Frontal cortex (tissue), 4 donors: ENCODE results near the gene LPP. TPM values are rescaled to one million over a fixed set of nuclear protein-coding genes. Genes with fewer than 3 reads are reported as not detected.

ENCODE experiments used
- DNase-seq, 2 donors: peaks; one replicate each; pipeline ENCODE4 v3.0.0; 2012; ENCODE audit warnings: low spot score in 2 of 2
- FAIRE-seq: peaks from 2 replicates; lab custom pipeline; 2012; peaks lifted over from hg19 to GRCh38; lab: Jason Lieb, UNC
- total RNA-seq: library from RNA; depleted of rRNA; stranded (reverse); fragments of >200 nt; gene quantifications from one replicate; pipeline ENCODE4 v1.2.3, GENCODE V29; 2014
- donor health status: control.
- donor health status: control.
- donor health status: control.

The LPP gene
- total RNA-seq, 1 donor from 2014 or later: 6.5 TPM

DNA sequence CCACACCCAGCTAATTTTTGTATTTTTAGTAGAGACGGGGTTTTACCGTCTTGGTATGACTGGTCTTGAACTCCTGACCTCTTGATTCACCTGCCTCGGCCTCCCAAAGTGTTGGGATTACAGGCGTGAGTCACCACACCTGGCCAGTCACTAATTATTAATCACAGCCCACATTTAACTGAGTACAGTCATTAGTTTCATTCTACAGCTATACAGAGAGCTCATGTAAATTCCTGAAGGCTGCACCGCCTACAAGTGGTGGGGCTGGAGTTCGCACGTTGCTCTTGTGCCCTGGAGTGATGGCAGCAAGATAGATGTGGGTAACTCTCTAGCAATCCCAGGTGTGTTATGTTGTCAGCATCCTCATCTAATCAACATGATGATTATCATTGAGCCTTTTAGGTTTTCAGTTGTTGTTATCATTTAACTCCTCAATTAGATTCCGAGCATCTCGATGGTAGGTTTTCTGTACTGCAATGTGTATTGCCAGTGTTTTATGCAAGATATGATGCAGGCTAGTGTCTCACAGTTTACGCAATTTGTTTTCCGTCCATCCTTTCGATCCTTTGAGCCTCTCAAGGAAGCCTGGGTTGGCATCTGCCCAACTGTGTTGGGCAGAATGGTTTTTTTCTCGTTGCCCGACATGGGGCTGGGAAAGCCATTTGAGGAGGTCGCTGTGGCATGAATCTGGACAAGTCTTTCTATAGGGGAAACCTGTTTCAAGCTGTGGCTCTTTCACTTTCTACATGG lies 216.3 kb downstream of the LPP start:
- DNase-seq: no peak

DNA sequence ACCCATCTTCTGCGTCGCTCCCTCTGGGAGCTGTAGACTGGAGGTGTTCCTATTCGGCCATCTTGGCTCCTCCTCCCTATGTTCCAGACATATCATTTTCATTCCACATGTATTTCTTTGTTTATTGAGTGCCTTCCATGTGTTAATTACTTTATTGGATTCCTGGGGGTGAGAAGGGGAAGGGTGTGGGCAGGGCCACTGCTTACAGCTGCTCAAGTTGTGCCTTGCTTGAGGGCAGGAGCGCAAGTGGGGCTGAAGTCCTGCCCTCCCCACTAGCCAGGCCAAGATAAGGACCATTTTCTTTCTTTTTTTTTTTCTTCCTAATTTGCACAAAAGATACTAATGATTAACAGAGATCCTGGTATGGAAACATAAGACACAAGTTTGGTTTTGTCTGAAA lies 224.8 kb downstream of the LPP start:
- DNase-seq (no peak), FAIRE-seq (no peak)

More for the DNA sequence above, 216.3 kb downstream of the LPP start:
- no peak for FAIRE-seq

DNA sequence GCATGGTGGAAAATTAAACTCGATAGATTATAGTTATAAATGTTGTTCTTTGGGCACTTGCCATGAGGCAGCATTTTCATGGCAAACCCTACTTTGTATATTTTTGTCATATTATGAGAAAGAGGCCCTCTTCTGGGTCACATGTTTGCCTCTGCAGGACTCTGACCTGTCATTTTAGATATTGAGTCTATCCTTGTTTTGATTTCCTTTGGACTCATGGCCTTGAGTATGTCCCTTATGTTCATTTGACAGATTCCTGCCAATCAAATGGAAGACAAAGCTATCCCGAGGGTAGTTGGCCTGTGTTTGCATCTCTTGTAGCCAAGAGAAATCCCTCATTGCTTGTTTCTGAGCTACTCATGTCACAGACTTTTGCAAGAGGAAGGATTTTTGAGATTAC lies 226.3 kb downstream of the LPP start:
- no peak for FAIRE-seq
- DNase-seq: no peak

DNA sequence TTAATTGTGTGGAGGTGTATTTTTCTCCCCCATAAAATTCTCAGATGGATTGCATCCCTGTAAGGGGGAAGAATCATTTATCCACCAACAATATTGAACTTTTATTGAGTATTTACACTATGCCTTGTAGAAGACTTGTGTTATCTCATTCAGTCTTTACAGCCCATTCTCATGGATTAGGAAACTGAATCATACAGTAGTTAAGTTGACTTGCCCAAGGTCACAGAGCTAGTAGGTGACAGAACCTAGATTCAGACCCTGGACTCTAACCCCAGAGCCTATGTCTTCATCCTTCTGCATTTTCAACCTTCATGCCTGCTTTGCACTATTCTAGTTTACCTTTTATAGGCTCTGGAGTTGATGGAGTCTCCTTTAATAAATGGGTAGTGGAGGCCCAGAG lies 226.8 kb downstream of the LPP start:
- FAIRE-seq (no peak), DNase-seq (no peak)

DNA sequence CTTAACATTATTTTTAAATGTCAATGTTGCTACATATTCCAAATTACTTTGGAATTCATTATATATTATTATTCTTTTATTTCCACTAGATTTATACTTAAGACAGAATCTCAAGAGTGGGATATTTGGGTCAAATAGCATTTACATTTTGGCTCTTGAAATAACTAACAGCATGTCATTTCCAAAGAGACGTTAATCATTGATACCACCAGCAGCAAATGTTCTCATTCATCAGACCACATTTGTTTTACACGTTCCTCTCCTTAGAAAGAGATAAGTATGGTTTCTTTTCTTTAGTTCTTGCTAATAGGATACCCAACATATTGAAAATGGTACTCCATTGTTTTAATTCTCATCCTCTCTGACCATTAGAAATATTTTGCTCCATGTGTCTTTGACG lies 229.8 kb downstream of the LPP start:
- DNase-seq (no peak), FAIRE-seq (no peak)

DNA sequence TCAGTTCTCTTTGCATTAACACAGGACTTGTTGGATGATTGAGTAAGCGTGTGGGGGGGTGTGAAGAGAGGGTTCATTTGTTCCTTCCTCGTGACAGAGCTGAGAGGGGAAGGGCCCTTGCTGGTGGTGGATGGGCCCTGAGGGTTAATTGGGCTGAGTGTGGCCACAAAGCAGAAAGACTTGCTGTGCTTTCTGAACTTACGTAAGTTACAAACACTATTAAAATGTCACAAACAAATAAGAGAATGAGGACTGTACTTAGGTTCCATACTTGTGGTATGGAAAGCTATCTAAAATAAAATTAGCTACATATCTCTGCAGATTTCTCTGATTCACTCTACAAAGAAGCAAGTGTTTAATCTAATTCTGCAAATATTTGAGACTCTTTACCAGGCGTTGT lies 231.3 kb downstream of the LPP start:
- DNase-seq: no peak
- FAIRE-seq: no peak

DNA sequence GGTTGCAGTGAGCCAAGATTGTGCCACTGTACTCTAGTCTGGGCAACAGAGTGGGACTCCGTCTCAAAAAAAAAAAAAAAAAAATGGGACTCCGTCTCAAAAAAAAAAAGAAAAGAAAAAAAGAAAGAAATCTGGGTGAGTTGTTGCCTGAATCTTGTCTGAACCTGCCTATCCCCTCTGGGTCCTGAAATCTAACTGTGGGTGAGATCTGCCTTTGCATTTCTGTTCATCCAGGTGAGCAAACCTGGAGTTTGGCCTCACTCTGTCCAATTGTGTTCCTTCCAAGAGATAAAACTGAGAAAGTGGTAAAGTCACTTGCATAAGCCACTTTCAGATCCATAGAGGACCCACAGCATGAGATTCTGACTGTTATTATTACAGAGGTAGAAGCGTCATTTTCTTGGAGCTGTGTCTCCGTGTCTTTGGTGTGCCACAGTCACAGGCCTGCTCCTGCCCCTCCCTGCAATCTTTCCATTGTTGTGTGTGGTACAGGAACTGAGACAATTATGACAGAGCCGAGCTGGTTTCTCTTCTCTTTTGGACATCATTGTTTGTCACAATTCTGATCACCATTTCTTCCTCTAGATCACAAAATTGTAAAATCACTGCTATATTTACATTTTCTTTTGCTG lies 235.9 kb downstream of the LPP start:
- FAIRE-seq: no peak
- peak in 1 of 2 donors; percentile 10 for DNase-seq

DNA sequence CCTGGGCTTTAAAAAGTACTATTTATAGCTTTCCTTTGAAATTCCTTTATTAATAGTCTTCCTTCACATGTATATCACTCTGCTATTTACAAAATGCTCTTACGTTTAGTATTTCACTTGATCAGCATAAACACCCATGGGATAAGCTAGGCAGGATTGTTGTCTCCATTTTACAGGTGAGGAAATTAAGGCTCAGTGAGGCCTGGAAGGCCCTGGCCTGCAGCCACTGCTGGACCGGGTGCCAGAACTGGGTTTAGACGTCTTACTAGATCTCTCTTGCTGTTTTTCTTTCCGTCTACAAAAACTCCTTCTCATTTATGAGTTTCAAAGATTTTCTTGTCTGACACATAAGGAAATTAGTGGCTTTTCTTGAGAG lies 236.4 kb downstream of the LPP start:
- FAIRE-seq: no peak

DNA sequence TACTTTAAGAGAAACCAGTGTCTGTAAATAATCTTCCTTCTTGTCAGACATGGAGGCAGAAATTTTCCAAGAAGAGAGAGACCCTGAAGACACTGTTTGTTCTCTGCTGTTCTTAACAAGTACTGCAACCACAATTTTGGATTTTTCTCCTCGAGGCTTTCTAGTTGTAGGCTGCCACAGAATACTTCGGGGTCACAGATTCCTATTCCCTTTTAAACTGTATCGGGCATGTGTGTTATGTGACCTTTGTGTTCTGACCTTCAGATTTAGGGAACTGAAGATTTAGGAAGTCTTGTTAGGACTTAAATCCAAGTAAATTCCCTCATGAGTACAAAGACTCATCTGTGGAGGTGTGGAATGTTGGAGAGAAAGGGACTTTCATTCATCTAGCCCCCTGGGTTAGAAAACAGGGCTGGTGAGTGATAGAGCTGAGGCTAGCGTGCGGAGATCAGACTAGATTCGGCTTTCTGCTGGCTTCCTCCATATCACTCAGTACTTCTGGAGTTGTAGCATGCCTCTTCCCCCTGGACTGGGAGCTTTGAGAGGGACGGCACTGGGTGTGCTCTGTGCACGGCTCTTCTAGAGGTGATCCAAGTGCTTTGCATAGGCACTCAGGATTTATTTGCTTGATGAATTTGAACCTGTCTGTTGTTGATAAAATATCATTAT lies 237.0 kb downstream of the LPP start:
- FAIRE-seq (no peak), DNase-seq (no peak)

More for the DNA sequence above, 236.4 kb downstream of the LPP start:
- DNase-seq: no peak

DNA sequence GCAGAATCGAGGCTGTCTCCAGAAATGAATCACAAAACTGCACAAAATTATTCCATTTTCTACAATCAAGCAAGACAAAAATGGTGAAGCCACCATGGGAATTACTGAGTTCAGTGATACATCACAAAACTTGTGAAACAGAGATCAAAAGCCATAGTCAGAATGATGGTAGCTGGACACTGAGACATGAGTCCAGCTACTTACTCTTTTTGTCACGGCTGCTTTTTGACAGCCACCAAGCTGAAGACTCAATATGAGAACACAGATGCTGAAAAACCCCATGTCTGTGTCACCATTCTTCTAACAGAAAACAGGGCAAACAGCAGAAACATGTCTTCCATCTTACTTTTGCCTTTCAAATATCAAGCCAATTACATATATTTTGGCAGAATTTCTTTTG lies 237.6 kb downstream of the LPP start:
- no peak for DNase-seq
- no peak for FAIRE-seq

DNA sequence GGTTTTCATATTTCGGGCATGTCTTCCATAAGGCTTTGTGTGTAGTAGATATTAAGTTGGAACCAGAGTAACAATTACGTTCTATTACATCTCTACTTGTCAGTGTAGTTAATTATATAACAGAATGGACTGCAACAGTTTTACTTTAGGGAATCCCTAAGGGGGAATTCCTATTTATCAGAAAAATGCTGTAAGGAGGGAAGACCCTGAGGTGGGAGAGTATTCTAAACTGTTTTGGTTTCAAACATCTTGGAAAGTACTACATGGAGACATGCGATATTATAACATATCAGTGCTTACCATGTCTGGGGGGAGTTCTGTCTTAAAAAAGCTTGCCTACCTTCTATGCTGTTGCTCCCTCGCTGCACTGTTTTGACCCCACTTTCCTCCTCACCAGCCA lies 238.1 kb downstream of the LPP start:
- DNase-seq: no peak
- FAIRE-seq: no peak

DNA sequence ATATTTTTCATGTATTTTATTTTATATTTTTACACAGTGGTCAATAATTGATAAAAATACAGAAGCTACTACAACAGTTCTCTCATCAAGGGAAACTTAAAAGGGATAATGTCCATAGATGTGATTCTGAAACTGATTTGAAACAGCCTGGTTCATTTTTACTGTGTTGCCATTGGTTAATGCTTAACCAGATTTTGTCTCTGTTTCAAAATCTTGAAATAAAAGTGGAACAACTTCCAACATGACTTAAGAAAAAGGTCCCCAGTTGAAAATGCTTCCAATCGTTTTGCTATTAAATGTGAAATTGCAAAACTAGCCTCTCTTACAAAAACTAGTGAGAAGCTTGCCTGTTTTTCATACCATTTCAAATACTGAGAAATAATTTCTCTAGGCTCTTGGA lies 240.7 kb downstream of the LPP start:
- DNase-seq (no peak), FAIRE-seq (no peak)

DNA sequence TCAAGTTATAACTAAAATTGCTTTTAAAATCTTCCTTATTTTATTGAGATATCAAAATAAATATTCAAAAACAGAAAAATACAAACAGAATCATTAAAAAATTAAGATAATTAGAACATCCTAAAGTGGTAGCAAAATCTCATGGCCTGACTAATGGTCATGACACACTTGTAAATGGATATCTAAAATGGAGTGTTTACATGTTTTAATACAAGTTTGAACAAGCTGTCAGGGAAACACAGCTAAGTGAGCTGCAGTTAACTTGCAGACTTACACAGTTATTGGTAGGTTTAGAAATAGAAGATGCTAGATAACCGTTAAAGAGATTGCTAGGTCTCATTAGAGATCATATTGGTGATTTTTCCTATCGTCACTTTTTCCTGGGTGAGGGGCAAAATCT lies 242.3 kb downstream of the LPP start:
- FAIRE-seq: peak; percentile 21
- DNase-seq: no peak

DNA sequence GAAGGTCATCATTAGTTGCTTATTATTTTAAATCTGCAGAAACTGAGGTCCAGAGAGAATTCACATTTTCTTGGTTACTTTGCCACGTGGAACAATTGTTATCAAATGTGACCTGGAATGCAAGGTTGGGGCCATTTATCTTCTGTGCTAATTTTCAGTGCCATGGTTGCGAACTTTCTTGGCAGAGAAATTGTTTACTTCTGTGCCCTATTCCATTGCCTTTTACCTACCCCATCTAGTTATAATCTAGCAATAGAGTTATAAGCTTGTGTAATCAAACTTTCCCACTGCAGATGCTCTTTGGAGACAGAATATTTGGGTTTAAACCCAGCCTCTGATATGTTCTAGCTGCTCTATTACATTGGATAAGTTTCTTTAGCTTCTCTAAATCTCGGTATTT lies 242.9 kb downstream of the LPP start:
- DNase-seq (no peak), FAIRE-seq (no peak)

DNA sequence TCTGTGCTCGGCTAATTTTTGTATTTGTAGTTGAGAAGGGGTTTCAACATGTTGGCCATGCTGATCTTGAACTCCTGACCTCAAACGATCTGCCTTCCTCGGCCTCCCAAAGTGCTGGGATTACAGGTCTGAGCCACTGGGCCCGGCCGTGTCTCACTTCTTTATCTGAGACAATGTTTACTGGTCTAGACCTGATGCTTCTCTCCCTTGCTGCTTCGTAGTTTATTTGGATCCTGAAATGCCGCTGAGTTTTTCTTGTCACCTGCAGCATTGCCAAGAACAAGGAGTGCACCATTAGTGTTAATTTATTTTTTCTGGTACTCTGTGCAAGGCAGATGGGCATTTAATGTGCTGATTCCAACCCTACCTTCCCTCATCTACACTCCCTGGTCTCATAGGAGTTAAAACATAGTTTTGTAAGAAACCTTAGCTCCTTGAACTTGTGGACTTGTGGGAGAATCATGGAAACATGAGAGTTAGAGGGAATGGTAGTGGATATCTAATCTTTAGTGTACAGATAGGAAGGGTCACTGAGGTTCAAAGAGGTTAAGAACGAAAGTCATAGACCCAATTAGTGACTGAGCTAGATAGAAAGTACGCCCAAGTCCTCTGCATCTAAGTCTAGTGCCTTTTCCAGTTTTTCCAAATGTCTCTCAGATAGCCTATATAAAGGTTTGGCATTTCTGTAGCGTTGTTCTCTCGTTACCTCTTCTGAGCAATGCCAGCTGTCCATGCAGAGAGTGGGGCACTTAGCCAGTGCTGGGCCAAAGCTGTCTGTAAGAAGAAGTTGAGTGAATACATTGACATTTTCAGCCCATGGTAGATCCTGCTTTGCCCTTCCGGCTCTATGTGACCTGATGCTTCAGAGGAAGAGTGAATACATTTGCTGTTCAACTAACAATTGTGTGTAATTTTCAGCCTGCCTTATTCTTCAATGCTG lies 244.1 kb downstream of the LPP start:
- DNase-seq (no peak), FAIRE-seq (no peak)

DNA sequence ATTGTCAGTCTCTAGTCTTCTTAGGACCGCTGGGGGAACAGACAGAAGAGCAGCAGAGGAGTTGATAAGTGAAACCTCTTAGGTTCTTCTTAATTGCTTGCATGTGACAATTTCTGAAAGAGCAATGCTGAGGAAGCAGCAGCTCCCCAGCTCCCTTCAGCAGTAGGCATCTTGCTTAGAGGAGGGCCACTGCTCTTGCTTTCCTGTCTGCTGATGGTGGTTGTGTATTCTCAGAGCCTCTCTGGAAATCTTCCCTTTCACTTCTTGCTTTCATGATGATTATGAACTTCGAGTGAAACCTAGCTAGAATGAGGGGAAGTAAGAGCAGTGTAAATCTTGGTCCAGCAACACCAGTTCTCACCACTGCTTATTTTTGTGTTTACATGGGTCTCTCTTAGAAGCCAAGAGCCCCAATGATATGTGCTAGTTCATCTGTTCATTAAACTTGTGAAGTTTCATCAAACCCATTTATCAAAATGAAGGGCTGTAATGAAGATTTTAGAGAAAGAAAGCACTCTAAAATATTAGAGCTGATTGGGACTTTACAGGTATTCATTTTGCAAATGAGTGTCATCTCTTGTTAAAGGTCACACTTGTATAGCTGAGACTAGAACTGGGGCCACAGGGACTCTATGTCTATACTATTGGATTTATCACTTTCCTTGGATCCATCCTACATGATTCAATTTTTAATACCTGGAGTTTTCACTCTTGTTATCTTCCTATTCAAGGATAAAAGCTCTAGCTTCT lies 246.7 kb downstream of the LPP start:
- DNase-seq (no peak), FAIRE-seq (no peak)

DNA sequence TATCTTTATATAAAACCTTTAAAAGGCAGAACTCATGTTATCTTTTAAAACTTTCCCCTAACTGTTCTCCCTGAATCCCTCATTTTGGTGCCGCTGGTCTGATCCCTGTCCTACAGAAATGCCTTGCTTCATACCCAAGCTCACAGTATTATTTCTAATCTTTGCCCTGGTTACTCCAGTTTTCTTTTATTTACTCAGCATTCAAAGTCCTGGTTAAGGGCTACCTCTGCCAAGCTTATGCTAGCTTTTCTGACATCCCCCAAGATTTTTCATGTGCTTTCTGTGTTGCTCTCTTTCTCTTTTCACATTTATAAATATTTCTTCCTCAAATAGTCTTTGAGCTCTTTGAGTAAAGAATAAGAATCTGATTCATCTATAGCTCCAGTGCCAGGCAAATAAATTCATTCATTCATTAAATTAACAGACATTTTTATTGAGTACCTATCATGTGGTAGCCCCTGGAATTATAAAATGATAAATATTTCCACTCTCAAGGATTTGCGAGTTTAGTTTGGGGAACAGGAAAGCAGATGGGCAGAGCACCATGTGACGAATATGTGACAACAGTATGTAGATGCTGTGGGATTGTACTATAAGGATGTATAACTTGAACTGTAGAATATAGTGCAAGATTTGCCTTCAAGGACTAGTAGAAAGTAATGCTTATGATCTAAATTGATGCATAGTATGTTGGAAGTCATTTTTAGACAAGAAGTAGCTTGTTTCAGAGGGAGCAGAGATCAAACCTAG lies 247.5 kb downstream of the LPP start:
- DNase-seq (no peak), FAIRE-seq (no peak)

DNA sequence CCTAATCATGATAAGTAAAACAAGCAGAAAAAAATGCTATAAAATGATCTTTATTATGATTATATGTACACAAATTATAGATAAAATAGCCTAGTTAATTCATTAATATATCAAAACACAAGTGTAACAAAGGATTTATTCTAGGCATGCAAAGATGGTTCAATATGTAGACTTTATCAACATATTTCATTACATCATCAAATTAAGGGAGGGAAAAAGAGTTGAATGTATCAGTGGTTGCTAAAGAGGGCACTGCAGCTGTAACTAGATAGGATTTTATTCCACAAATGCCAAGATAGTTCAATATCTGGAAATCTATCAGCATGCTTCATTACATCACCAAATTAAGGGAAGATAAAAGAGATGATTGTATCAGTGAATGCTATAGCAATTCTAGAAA lies 248.3 kb downstream of the LPP start:
- FAIRE-seq (no peak), DNase-seq (no peak)

DNA sequence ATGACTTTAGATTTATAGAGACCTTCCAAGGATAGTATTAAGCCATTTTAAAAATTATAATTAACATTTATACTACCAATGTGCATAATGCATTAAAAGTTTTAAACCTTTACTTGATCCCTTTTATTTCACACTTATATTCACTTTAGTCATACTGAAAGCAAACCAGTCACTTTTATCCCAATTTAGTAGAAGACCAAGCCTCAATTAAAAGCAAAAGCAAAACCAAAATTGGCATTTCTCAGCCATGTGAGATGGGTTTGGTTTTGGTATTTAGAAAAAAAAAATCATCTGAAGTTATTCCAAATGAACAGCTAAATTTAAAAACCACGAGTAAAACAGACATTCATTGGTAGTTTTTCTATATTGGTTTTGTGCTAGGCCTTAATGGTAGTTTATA lies 249.4 kb downstream of the LPP start:
- no peak for DNase-seq
- no peak for FAIRE-seq
